SH-SY5Y (cell line): ENCODE data around the gene MTMR11.

Experiments
- GATA2 ChIP-seq: IDR thresholded peaks from 2 replicates; pipeline ENCODE4 v1.6.1; 2011; ENCODE audit warnings: mild to moderate bottlenecking, low read depth, low read length
- GATA3 ChIP-seq: IDR thresholded peaks from 2 replicates; pipeline ENCODE4 v1.6.1; 2011; ENCODE audit warnings: low read depth, mild to moderate bottlenecking, low read length, moderate library complexity

GRCh38 chr1:149883598-149884247, 53.0 kb downstream of the MTMR11 start:
- TF ChIP-seq GATA2, result no peak
- no peak for TF ChIP-seq GATA3
